Eye (tissue), 1 donor: Measurements from ENCODE around the gene ARF5.

ENCODE experiments used
- DNase-seq: peaks from one replicate; pipeline ENCODE4 v3.0.0-alpha.2; 2015

The ARF5 gene

GRCh38 chr7:127588697-127589482 lies 679 bp downstream of the ARF5 start:
- DNase-seq, result peak; percentile 85

- DNase-seq, result no peak
Measured at GRCh38 chr7:127589896-127590295, 1.7 kb downstream of the ARF5 start.

- DNase-seq, result no peak
Measured at GRCh38 chr7:127591189-127591588, 3.0 kb downstream of the ARF5 start.

- DNase-seq, result no peak
Measured at GRCh38 chr7:127591591-127591990, 3.4 kb downstream of the ARF5 start.

- no peak for DNase-seq
Measured at GRCh38 chr7:127592550-127592949, 4.3 kb downstream of the ARF5 start.

- DNase-seq, result no peak
Measured at GRCh38 chr7:127594490-127594889, 6.3 kb downstream of the ARF5 start.

- no peak for DNase-seq
Measured at GRCh38 chr7:127595737-127596136, 7.5 kb downstream of the ARF5 start.

- DNase-seq, result no peak
Measured at GRCh38 chr7:127598318-127598717, 10.1 kb downstream of the ARF5 start.

- no peak for DNase-seq
Measured at GRCh38 chr7:127600885-127601284, 12.7 kb downstream of the ARF5 start.

- no peak for DNase-seq
Measured at GRCh38 chr7:127608446-127608845, 20.2 kb downstream of the ARF5 start.

GRCh38 chr7:127609297-127609696 lies 21.1 kb downstream of the ARF5 start:
- no peak for DNase-seq

GRCh38 chr7:127612263-127612662 lies 24.1 kb downstream of the ARF5 start:
- no peak for DNase-seq

- DNase-seq, result no peak
Measured at GRCh38 chr7:127616724-127617123, 28.5 kb downstream of the ARF5 start.

- no peak for DNase-seq
Measured at GRCh38 chr7:127618042-127618441, 29.8 kb downstream of the ARF5 start, which contains the start of gene PAX4. TSS of gene PAX4 (minus strand) at chr7:127618142. CDS start at chr7:127615928, 2,214 bp downstream.

- DNase-seq, result no peak
Measured at GRCh38 chr7:127618775-127619174, 30.6 kb downstream of the ARF5 start.

GRCh38 chr7:127619681-127620405 lies 31.6 kb downstream of the ARF5 start:
- DNase-seq, result peak; percentile 10

- DNase-seq, result no peak
Measured at GRCh38 chr7:127620406-127621233, 32.4 kb downstream of the ARF5 start.

GRCh38 chr7:127625331-127625730 lies 37.1 kb downstream of the ARF5 start:
- no peak for DNase-seq

- DNase-seq, result no peak
Measured at GRCh38 chr7:127628445-127628844, 40.2 kb downstream of the ARF5 start.

GRCh38 chr7:127629268-127629854 lies 41.1 kb downstream of the ARF5 start:
- no peak for DNase-seq

- DNase-seq, result no peak
Measured at GRCh38 chr7:127632276-127632910, 44.2 kb downstream of the ARF5 start.

- DNase-seq, result no peak
Measured at GRCh38 chr7:127635659-127636285, 47.6 kb downstream of the ARF5 start.
